ENCODE results near the gene BPIFB2. TPM values are rescaled to one million over a fixed set of nuclear protein-coding genes. Genes with fewer than 3 reads are reported as not detected.

The BPIFB2 gene
- total and polyA plus RNA-seq, 2 donors from 2014 or later, result not detected

- Histone ChIP-seq H3K4me1 (ENCODE audit: control insufficient read depth in 2 of 3, insufficient read depth in 2 of 3, low read depth in 1 of 3, low read length in 3 of 3) (no peaks in the 10 kb centered on the region), H3K27ac (ENCODE audit: low read depth in 2 of 2, low read length in 2 of 2) (no peak overlapping the region), H3K9me3 (ENCODE audit: control insufficient read depth in 2 of 3, insufficient read depth in 1 of 3, low read length in 3 of 3) (no peaks in the 10 kb centered on the region), H3K9ac (ENCODE audit: low read length in 3 of 3) (no peak overlapping the region), H3K27me3 (ENCODE audit: control insufficient read depth, insufficient read depth, low read length) (no peaks in the 10 kb centered on the region), H3K4me3 (ENCODE audit: low read length in 3 of 3) (no peak overlapping the region), H3K36me3 (ENCODE audit: control insufficient read depth in 2 of 3, insufficient read depth in 3 of 3, low read length in 3 of 3) (no peaks in the 10 kb centered on the region)
- TF ChIP-seq CTCF (IDR thresholded peaks at IDR 0.05; ENCODE audit: borderline replicate concordance, extremely low read depth, insufficient read depth), result no peak
- intact Hi-C loops (cut with DNase I), result no loop called here
- no peak for FAIRE-seq
- DNase-seq, result no peak
Observed at GRCh38 chr20:33038243-33038642, 30.7 kb downstream of the BPIFB2 start.

- no peak for TF ChIP-seq CTCF (IDR thresholded peaks at IDR 0.05; ENCODE audit: borderline replicate concordance, extremely low read depth, insufficient read depth)
- no peak overlapping the region for H3K9ac ChIP-seq (ENCODE audit: low read length in 3 of 3)
- no peak overlapping the region for H3K4me3 ChIP-seq (ENCODE audit: low read length in 3 of 3)
- DNase-seq (no peak), FAIRE-seq (no peak)
- H3K27ac ChIP-seq (ENCODE audit: low read depth in 2 of 2, low read length in 2 of 2), result no peak overlapping the region
- H3K4me1 ChIP-seq (ENCODE audit: control insufficient read depth in 2 of 3, insufficient read depth in 2 of 3, low read depth in 1 of 3, low read length in 3 of 3), result no peaks in the 10 kb centered on the region
- intact Hi-C loops (cut with DNase I), result no loop called here
- no peaks in the 10 kb centered on the region for H3K27me3 ChIP-seq (ENCODE audit: control insufficient read depth, insufficient read depth, low read length)
- H3K9me3 ChIP-seq (ENCODE audit: control insufficient read depth in 2 of 3, insufficient read depth in 1 of 3, low read length in 3 of 3), result peaks cover 0 to 12% (median 0%) of the 10 kb centered on the region in 3 donors
- no peaks in the 10 kb centered on the region for H3K36me3 ChIP-seq (ENCODE audit: control insufficient read depth in 2 of 3, insufficient read depth in 3 of 3, low read length in 3 of 3)
Observed at GRCh38 chr20:33042430-33042829, 34.9 kb downstream of the BPIFB2 start.

GRCh38 chr20:33042983-33043730 lies 35.7 kb downstream of the BPIFB2 start:
- Histone ChIP-seq H3K4me3 (ENCODE audit: low read length in 3 of 3) (no peak overlapping the region), H3K9me3 (ENCODE audit: control insufficient read depth in 2 of 3, insufficient read depth in 1 of 3, low read length in 3 of 3) (peaks cover 0 to 12% (median 0%) of the 10 kb centered on the region in 3 donors), H3K9ac (ENCODE audit: low read length in 3 of 3) (no peak overlapping the region), H3K4me1 (ENCODE audit: control insufficient read depth in 2 of 3, insufficient read depth in 2 of 3, low read depth in 1 of 3, low read length in 3 of 3) (no peaks in the 10 kb centered on the region), H3K27ac (ENCODE audit: low read depth in 2 of 2, low read length in 2 of 2) (no peak overlapping the region), H3K36me3 (ENCODE audit: control insufficient read depth in 2 of 3, insufficient read depth in 3 of 3, low read length in 3 of 3) (no peaks in the 10 kb centered on the region), H3K27me3 (ENCODE audit: control insufficient read depth, insufficient read depth, low read length) (no peaks in the 10 kb centered on the region)
- no peak for TF ChIP-seq CTCF (IDR thresholded peaks at IDR 0.05; ENCODE audit: borderline replicate concordance, extremely low read depth, insufficient read depth)
- intact Hi-C loops (cut with DNase I), result no loop called here
- FAIRE-seq, result no peak
- no peak for DNase-seq
